GM12864 (cell line): ENCODE data around the gene C11orf52.
A peak's percentile ranks its signal among the peaks of the same experiment; 100 is the strongest.

ENCODE experiments used
- DNase-seq: peaks from one replicate; pipeline ENCODE4 v3.0.0-alpha.2; 2011; ENCODE audit warnings: low read depth
- H3K4me3 ChIP-seq: 2 replicates; pipeline ENCODE4 v1.5.1; 2011; ENCODE audit warnings: mild to moderate bottlenecking, low read depth, low read length, control low read depth
- TF ChIP-seq, protein P1 (sequence below): IDR thresholded peaks from 2 replicates; pipeline ENCODE4 v1.5.1; 2011; ENCODE audit warnings: low read depth, mild to moderate bottlenecking, moderate library complexity, low read length, control low read depth, inconsistent platforms; ENCODE audit errors: missing control alignments

Gene C11orf52, protein sequence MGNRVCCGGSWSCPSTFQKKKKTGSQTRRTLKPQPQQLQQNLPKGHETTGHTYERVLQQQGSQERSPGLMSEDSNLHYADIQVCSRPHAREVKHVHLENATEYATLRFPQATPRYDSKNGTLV

DNA sequence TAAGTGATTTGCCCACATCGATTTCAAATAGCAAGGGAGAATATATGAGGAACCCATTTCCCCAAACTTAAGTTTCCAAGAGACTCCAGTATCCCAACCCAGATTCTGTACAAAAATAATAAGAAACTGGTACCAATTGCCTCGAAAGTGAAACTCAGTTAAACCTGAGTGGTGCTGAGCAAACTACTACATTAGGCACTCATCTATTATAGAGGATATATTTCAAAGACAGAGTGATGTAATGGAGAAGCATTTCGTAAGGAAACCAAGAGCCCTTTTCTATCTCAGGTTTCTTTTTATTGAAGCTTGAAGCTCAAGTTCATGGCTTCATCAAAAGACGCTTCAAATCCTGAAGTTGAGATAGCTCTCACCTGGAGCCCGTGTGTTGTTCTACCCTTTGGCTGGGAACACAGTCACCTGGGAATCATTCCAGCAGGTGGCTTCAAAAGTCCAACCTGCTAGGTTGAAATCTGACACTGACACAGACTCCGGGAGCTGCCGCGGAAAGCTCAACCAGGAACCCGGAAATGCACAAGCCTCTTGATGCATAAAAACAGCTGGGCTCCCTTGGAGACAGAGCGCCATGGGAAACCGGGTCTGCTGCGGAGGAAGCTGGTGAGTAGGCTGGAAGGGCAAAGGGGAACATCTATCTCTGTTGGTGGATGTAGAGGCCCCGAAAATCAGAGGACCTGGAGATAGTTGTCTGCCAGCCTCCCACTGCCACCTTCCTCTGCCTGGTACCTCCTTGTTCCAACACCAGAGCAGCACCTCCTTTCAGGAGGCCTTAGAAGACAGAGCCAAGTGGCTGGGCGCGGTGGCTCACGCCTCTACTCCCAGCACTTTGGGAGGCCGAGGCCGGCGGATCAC, at the start of gene C11orf52:
Gene C11orf52, plus strand, starts transcription at position 524 of the 867 bp plus-strand sequence. Its CDS starts 60 bp downstream, at position 584.
- TF ChIP-seq, protein P1, sequence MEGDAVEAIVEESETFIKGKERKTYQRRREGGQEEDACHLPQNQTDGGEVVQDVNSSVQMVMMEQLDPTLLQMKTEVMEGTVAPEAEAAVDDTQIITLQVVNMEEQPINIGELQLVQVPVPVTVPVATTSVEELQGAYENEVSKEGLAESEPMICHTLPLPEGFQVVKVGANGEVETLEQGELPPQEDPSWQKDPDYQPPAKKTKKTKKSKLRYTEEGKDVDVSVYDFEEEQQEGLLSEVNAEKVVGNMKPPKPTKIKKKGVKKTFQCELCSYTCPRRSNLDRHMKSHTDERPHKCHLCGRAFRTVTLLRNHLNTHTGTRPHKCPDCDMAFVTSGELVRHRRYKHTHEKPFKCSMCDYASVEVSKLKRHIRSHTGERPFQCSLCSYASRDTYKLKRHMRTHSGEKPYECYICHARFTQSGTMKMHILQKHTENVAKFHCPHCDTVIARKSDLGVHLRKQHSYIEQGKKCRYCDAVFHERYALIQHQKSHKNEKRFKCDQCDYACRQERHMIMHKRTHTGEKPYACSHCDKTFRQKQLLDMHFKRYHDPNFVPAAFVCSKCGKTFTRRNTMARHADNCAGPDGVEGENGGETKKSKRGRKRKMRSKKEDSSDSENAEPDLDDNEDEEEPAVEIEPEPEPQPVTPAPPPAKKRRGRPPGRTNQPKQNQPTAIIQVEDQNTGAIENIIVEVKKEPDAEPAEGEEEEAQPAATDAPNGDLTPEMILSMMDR, result no peak
- no peak within 1 kb of the TSS for H3K4me3 ChIP-seq
- DNase-seq, result no peak

DNA sequence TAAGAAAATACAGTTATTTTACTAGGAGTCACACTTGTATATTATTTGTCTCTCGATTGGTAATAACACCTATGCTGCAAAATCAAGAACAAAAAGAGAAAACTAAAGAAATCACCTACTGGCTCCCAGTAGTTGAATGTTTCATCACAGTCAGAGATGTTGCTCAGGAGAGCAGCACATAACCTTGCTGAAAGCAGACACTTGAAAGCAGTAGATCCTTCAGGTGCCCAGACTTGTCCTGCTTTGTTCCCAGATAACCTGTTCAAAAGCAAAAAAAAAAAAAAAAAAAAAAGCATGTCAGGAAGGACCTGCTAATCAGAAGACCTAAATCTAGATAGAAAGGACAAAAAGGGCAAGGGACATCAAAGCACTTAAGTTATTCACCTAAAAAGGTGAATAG, 48.6 kb upstream of the C11orf52 start:
- DNase-seq, result no peak
- TF ChIP-seq, protein P1, result no peak
- peak overlapping the region; percentile 97; the same call in 1 of the 2 replicates for H3K4me3 ChIP-seq

DNA sequence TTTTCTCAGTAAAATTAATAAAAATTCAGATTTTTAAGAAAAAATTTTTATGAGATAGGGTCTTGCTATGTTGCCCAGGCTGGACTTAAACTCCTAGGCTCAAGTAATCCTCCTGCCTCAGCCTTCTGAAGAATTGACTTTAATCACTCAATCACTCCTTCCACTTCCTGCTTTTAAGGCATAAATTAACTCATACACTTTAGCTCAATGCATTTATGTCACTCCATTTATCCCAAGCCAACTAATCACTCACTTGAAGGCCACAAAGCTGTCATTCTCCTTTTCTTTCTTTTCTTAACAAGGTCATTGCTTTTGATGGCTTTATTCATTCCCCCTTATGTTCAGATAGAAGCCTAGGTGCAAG, 48.2 kb upstream of the C11orf52 start:
- TF ChIP-seq, protein P1, result no peak
- DNase-seq, result no peak
- peak overlapping the region; percentile 97 for H3K4me3 ChIP-seq

DNA sequence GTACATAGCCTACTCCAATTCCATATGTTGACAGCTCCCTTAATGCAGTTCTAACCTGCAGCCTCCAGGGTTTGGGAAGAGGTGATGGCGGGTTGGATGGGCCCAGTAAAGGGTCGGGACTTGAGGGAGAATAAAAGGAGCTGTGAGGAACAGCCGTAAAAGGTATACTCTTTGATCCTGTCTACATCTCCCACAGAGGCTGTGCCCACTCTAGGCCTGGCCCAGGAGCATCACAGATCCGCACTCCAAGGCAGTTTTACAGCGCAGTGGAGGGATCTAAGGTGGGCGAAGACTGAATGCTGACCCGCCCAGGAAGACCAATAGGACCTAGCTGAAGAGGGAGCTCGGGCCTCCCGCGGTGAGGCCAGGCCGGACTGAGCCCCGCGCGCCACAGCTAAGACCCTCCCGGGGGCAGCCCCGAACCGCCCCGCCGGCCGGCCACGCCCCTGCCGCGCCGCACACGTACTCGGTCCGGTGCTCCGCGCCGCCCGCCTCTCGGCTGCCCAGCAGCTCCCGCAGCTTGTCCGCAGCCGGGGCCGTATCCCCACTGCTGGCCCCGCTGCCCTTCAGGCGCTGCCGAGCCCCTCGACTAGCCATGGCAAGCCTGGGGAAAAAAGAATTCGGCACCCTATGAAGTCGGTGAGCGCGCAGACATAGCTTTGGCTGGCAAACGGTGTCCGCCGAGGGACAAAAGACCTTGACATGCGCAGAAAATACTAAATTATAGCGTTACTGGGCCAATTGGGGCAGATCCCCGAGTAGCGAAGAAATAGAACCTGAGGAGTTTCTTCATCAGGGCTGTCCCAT, 47.6 kb upstream of the C11orf52 start, which contains the start of gene ALG9:
Gene ALG9, minus strand, starts transcription at position 696 of the 807 bp plus-strand sequence. Its CDS starts 99 bp downstream, at position 597.
- TF ChIP-seq, protein P1, result peak; percentile 25
- H3K4me3 ChIP-seq, result peak within 1 kb of the TSS; percentile 97
- DNase-seq, result peak; percentile 81

DNA sequence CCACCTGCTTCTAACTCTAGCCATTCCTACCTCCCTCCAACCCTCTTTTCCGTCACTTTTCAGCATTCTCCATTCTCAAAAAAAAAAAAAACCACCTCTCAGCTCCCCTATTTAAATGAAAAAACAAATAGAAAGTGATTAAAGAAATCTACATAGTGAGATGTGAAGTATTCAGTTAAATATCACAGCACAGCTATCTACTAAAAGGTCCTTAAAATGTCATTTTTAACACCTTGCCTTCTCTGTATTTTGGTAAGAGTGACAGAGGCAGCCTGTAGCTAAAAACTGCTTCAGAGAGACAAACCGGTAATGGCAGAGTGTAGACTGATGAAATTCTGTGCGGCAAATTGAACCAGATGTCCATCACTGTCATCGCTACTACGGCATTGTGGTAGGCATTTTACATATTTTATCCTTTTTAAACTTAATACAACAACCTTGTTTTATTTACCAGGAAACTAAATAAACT, 47.0 kb upstream of the C11orf52 start:
- DNase-seq, result no peak
- TF ChIP-seq, protein P1, result no peak
- peak overlapping the region; percentile 97 for H3K4me3 ChIP-seq

GRCh38 chr11:111878385-111878848, 40.3 kb upstream of the C11orf52 start:
- H3K4me3 ChIP-seq, result peak overlapping the region; percentile 63
- TF ChIP-seq, protein P1, result no peak
- DNase-seq, result no peak
